T-helper 2 cell treated with Interferon-gamma antibody and Interleukin-4, amounts not matched to agents 5 μg/mL and 100 μg/mL, for 36 hours (primary cell): ENCODE results near the gene EPC2.
A peak's percentile ranks its signal among the peaks of the same experiment; 100 is the strongest.

ENCODE experiments used
- DNase-seq: peaks from one replicate; pipeline ENCODE4 v3.0.0; 2021; ENCODE audit warnings: low spot score
- H3K27ac Mint-ChIP-seq: one replicate; pipeline ENCODE4 v1.8.0; 2021; ENCODE audit warnings: mild to moderate bottlenecking, mixed read lengths
- H3K27me3 Mint-ChIP-seq: one replicate; pipeline ENCODE4 v1.8.0; 2021; ENCODE audit warnings: low read depth, mixed read lengths
- H3K36me3 Mint-ChIP-seq: one replicate; pipeline ENCODE4 v1.8.0; 2021; ENCODE audit warnings: low read depth, mixed read lengths
- H3K4me1 Mint-ChIP-seq: one replicate; pipeline ENCODE4 v1.8.0; 2021; ENCODE audit warnings: low read depth, mixed read lengths
- H3K4me3 Mint-ChIP-seq: one replicate; pipeline ENCODE4 v1.8.0; 2022; ENCODE audit warnings: mild to moderate bottlenecking, moderate library complexity, mixed read lengths
- H3K9me3 Mint-ChIP-seq: one replicate; pipeline ENCODE4 v1.8.0; 2021; ENCODE audit warnings: mixed read lengths

Gene EPC2

GRCh38 chr2:148643998-148644882 is at the start of gene EPC2:
Gene EPC2, plus strand, starts transcription at chr2:148644751. Its CDS starts 267 bp downstream, at chr2:148645018.
- H3K27ac Mint-ChIP-seq, result peak within 1 kb of the TSS; percentile 94
- peaks cover 20% of the 10 kb centered on the region for H3K4me1 Mint-ChIP-seq
- H3K27me3 Mint-ChIP-seq, result peaks cover 3% of the 10 kb centered on the region
- peaks cover 9% of the 10 kb centered on the region for H3K36me3 Mint-ChIP-seq
- H3K4me3 Mint-ChIP-seq, result peak within 1 kb of the TSS; percentile 94
- DNase-seq, result peak; percentile 88
- H3K9me3 Mint-ChIP-seq, result no peaks in the 10 kb centered on the region

- Mint-ChIP-seq H3K36me3 (no peaks in the 10 kb centered on the region), H3K4me3 (no peak overlapping the region), H3K27me3 (peaks cover 4% of the 10 kb centered on the region), H3K27ac (no peak overlapping the region), H3K9me3 (peaks cover 3% of the 10 kb centered on the region), H3K4me1 (peaks cover 2% of the 10 kb centered on the region)
- no peak for DNase-seq
Observed at GRCh38 chr2:148596018-148596417, 48.5 kb upstream of the EPC2 start.

- Mint-ChIP-seq H3K4me1 (peaks cover 13% of the 10 kb centered on the region), H3K27ac (no peak overlapping the region), H3K27me3 (peaks cover 4% of the 10 kb centered on the region), H3K4me3 (no peak overlapping the region), H3K9me3 (peaks cover 22% of the 10 kb centered on the region), H3K36me3 (peaks cover 8% of the 10 kb centered on the region)
- DNase-seq, result no peak
Observed at GRCh38 chr2:148599109-148599991, 45.2 kb upstream of the EPC2 start.

GRCh38 chr2:148602885-148603561 is 41.5 kb upstream of the EPC2 start:
- DNase-seq, result no peak
- Mint-ChIP-seq H3K27me3 (peaks cover 4% of the 10 kb centered on the region), H3K4me3 (peak overlapping the region; percentile 25), H3K9me3 (peaks cover 22% of the 10 kb centered on the region), H3K4me1 (peaks cover 13% of the 10 kb centered on the region), H3K36me3 (peaks cover 8% of the 10 kb centered on the region), H3K27ac (peak overlapping the region; percentile 53)

GRCh38 chr2:148603562-148603920 is 41.0 kb upstream of the EPC2 start:
- Mint-ChIP-seq H3K36me3 (peaks cover 8% of the 10 kb centered on the region), H3K4me3 (peak overlapping the region; percentile 25), H3K27me3 (peaks cover 4% of the 10 kb centered on the region), H3K4me1 (peaks cover 13% of the 10 kb centered on the region), H3K9me3 (peaks cover 22% of the 10 kb centered on the region), H3K27ac (peak overlapping the region; percentile 53)
- peak; percentile 65 for DNase-seq

- Mint-ChIP-seq H3K4me1 (peaks cover 13% of the 10 kb centered on the region), H3K27ac (no peak overlapping the region), H3K36me3 (peaks cover 8% of the 10 kb centered on the region), H3K27me3 (peaks cover 4% of the 10 kb centered on the region), H3K9me3 (peaks cover 22% of the 10 kb centered on the region), H3K4me3 (no peak overlapping the region)
- DNase-seq, result no peak
Observed at GRCh38 chr2:148604927-148605326, 39.6 kb upstream of the EPC2 start.

- H3K27me3 Mint-ChIP-seq, result no peaks in the 10 kb centered on the region
- no peak overlapping the region for H3K27ac Mint-ChIP-seq
- no peak overlapping the region for H3K4me3 Mint-ChIP-seq
- peaks cover 9% of the 10 kb centered on the region for H3K9me3 Mint-ChIP-seq
- no peak for DNase-seq
- peaks cover 2% of the 10 kb centered on the region for H3K36me3 Mint-ChIP-seq
- H3K4me1 Mint-ChIP-seq, result peaks cover 13% of the 10 kb centered on the region
Observed at GRCh38 chr2:148607566-148607965, 37.0 kb upstream of the EPC2 start.

- Mint-ChIP-seq H3K27me3 (no peaks in the 10 kb centered on the region), H3K4me3 (no peak overlapping the region), H3K9me3 (no peaks in the 10 kb centered on the region), H3K27ac (no peak overlapping the region), H3K4me1 (peaks cover 14% of the 10 kb centered on the region), H3K36me3 (no peaks in the 10 kb centered on the region)
- DNase-seq, result no peak
Observed at GRCh38 chr2:148613231-148614013, 31.1 kb upstream of the EPC2 start.

GRCh38 chr2:148614014-148614321 is 30.6 kb upstream of the EPC2 start:
- Mint-ChIP-seq H3K9me3 (no peaks in the 10 kb centered on the region), H3K36me3 (no peaks in the 10 kb centered on the region), H3K27ac (peak overlapping the region; percentile 53), H3K27me3 (no peaks in the 10 kb centered on the region), H3K4me1 (peaks cover 14% of the 10 kb centered on the region), H3K4me3 (peak overlapping the region; percentile 1)
- DNase-seq, result no peak

- Mint-ChIP-seq H3K27ac (peak overlapping the region; percentile 53), H3K4me3 (peak overlapping the region; percentile 1), H3K4me1 (peaks cover 14% of the 10 kb centered on the region), H3K27me3 (no peaks in the 10 kb centered on the region), H3K36me3 (no peaks in the 10 kb centered on the region), H3K9me3 (no peaks in the 10 kb centered on the region)
- DNase-seq, result peak; percentile 9
Observed at GRCh38 chr2:148614322-148615049, 30.1 kb upstream of the EPC2 start.

GRCh38 chr2:148615381-148615841 is 29.1 kb upstream of the EPC2 start:
- Mint-ChIP-seq H3K27ac (no peak overlapping the region), H3K4me1 (peaks cover 14% of the 10 kb centered on the region)

GRCh38 chr2:148616662-148617061 is 27.9 kb upstream of the EPC2 start:
- H3K4me3 Mint-ChIP-seq, result no peak overlapping the region
- H3K27me3 Mint-ChIP-seq, result no peaks in the 10 kb centered on the region
- peaks cover 14% of the 10 kb centered on the region for H3K4me1 Mint-ChIP-seq
- no peak overlapping the region for H3K27ac Mint-ChIP-seq
- DNase-seq, result no peak
- H3K9me3 Mint-ChIP-seq, result no peaks in the 10 kb centered on the region
- no peaks in the 10 kb centered on the region for H3K36me3 Mint-ChIP-seq

More at GRCh38 chr2:148615381-148615841, 29.1 kb upstream of the EPC2 start:
- no peaks in the 10 kb centered on the region for H3K36me3 Mint-ChIP-seq
- DNase-seq, result no peak
- no peaks in the 10 kb centered on the region for H3K9me3 Mint-ChIP-seq
- no peaks in the 10 kb centered on the region for H3K27me3 Mint-ChIP-seq
- no peak overlapping the region for H3K4me3 Mint-ChIP-seq
